Gastroesophageal sphincter (tissue), 3 donors: ENCODE measurements around the gene FBP1.

Experiments used
- EP300 ChIP-seq: sonication (generic); formaldehyde crosslinking; IDR thresholded peaks from one replicate; pipeline ENCODE4 v1.6.1; 2017; ENCODE audit warnings: antibody characterized with exemption, mild to moderate bottlenecking
- POLR2A ChIP-seq, 2 donors: fragments of 450-650 bp; IDR thresholded peaks; one replicate each; pipeline ENCODE4 v1.6.1; 2017; ENCODE audit warnings: antibody characterized with exemption in 2 of 2, mild to moderate bottlenecking in 2 of 2, moderate library complexity in 1 of 2
- POLR2AphosphoS5 ChIP-seq: sonication (generic); formaldehyde crosslinking; IDR thresholded peaks from one replicate; pipeline ENCODE4 v1.6.1; 2017; ENCODE audit warnings: antibody characterized with exemption
- TF ChIP-seq, protein P1 (sequence below), 4 experiments: fragments of 200-600 bp in 2 of 4; fragments of 450-650 bp in 2 of 4; sonication (generic) in 1 of 4; IDR thresholded peaks; one replicate each; pipeline ENCODE4 v1.5.1; 2017 to 2019; ENCODE audit warnings: antibody characterized with exemption in 4 of 4, mild to moderate bottlenecking in 2 of 4, moderate library complexity in 2 of 4

DNA sequence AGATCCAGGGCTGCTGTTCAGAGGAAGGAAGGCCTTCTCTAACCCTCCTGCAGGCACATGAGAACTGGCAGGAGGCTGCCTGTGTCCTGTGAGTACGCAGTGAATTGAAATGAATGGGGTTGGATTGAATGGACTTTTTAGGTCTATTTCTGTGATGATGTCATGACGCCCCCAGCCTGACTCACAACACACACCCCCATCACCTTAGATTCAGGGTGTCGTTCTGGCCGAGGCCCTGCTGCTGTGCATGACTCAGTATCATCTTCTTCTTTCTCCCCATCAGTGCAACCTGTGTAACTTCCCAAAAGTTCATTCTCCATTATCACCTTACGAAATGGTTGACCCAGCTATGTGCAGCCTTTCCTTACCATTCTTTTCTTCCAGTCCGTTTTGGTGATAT, 79.1 kb downstream of the FBP1 start:
- TF ChIP-seq, protein P1, sequence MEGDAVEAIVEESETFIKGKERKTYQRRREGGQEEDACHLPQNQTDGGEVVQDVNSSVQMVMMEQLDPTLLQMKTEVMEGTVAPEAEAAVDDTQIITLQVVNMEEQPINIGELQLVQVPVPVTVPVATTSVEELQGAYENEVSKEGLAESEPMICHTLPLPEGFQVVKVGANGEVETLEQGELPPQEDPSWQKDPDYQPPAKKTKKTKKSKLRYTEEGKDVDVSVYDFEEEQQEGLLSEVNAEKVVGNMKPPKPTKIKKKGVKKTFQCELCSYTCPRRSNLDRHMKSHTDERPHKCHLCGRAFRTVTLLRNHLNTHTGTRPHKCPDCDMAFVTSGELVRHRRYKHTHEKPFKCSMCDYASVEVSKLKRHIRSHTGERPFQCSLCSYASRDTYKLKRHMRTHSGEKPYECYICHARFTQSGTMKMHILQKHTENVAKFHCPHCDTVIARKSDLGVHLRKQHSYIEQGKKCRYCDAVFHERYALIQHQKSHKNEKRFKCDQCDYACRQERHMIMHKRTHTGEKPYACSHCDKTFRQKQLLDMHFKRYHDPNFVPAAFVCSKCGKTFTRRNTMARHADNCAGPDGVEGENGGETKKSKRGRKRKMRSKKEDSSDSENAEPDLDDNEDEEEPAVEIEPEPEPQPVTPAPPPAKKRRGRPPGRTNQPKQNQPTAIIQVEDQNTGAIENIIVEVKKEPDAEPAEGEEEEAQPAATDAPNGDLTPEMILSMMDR (IDR thresholded peaks at IDR 0.05): no peak
- TF ChIP-seq POLR2A (IDR thresholded peaks at IDR 0.05) (no peak), POLR2AphosphoS5 (no peak), EP300 (no peak)
